Keratinocyte (primary cell): ENCODE measurements around the gene BRINP3.

Experiments
- CTCF ChIP-seq, 3 experiments: IDR thresholded peaks in 1 of 3; conservative IDR thresholded peaks in 1 of 3; optimal IDR thresholded peaks in 1 of 3; 2 replicates in 2 of 3; 3 replicates in 1 of 3; pipeline versions ENCODE3 to v1.5.1; 2011; ENCODE audit warnings: low read length in 3 of 3, mild to moderate bottlenecking in 3 of 3, moderate library complexity in 2 of 3, control low read depth in 1 of 3, inconsistent platforms in 1 of 3; ENCODE audit not compliant: insufficient read depth in 2 of 3; ENCODE audit errors: extremely low read depth in 1 of 3
- EZH2 ChIP-seq: IDR thresholded peaks from one replicate; pipeline ENCODE4 v1.6.1; 2012; ENCODE audit warnings: inconsistent platforms, mild to moderate bottlenecking, low read length, moderate library complexity

GRCh38 chr1:190205713-190206112 is 272.0 kb downstream of the BRINP3 start:
- TF ChIP-seq CTCF (optimal IDR thresholded peaks at IDR 0.05 in 1 of 3, IDR thresholded peaks at IDR 0.05 in 1 of 3, conservative IDR thresholded peaks at IDR 0.05 in 1 of 3; ENCODE audit: extremely low read depth in 1 of 3, insufficient read depth in 2 of 3, low read length in 3 of 3), result no peak
- no peak for TF ChIP-seq EZH2
